ENCODE measurements around the gene C3orf70.

The C3orf70 gene

GRCh38 chr3:185145511-185145910, 7.3 kb downstream of the C3orf70 start:
- TF ChIP-seq ZBTB7A (IDR thresholded peaks at IDR 0.05; ENCODE audit: low read depth) (no peak), TEAD4 (IDR thresholded peaks at IDR 0.05) (no peak), TCF12 (IDR thresholded peaks at IDR 0.05; ENCODE audit: low read depth) (no peak), CEBPB (IDR thresholded peaks at IDR 0.05) (no peak), MAX (IDR thresholded peaks at IDR 0.05) (no peak), REST (IDR thresholded peaks at IDR 0.05; ENCODE audit: low read depth) (no peak)

GRCh38 chr3:185144784-185145183, 8.1 kb downstream of the C3orf70 start:
- no peak for TF ChIP-seq CREB1 (IDR thresholded peaks at IDR 0.05; ENCODE audit: low read depth)
- no peak for TF ChIP-seq EP300 (IDR thresholded peaks at IDR 0.05; ENCODE audit: borderline replicate concordance)
- no peak for TF ChIP-seq USF1 (IDR thresholded peaks at IDR 0.05)
- no peak for TF ChIP-seq EGR1 (IDR thresholded peaks at IDR 0.05)
- TF ChIP-seq TCF12 (IDR thresholded peaks at IDR 0.05; ENCODE audit: low read depth), result no peak
- no peak for TF ChIP-seq YY1 (IDR thresholded peaks at IDR 0.05; ENCODE audit: low read depth)
- TF ChIP-seq TEAD4 (IDR thresholded peaks at IDR 0.05), result no peak

GRCh38 chr3:185137821-185138220, 15.0 kb downstream of the C3orf70 start:
- no peak for TF ChIP-seq USF1 (IDR thresholded peaks at IDR 0.05)
- TF ChIP-seq NFIC (IDR thresholded peaks at IDR 0.05), result no peak
- no peak for TF ChIP-seq TEAD4 (IDR thresholded peaks at IDR 0.05)
- no peak for TF ChIP-seq ZBTB7A (IDR thresholded peaks at IDR 0.05; ENCODE audit: low read depth)
- no peak for TF ChIP-seq TAF1 (IDR thresholded peaks at IDR 0.05; ENCODE audit: low read depth)
- TF ChIP-seq EP300 (IDR thresholded peaks at IDR 0.05; ENCODE audit: borderline replicate concordance), result no peak
- TF ChIP-seq CREB1 (IDR thresholded peaks at IDR 0.05; ENCODE audit: low read depth), result no peak
- no peak for TF ChIP-seq CEBPB (IDR thresholded peaks at IDR 0.05)
- TF ChIP-seq MAX (IDR thresholded peaks at IDR 0.05), result no peak
- no peak for TF ChIP-seq YY1 (IDR thresholded peaks at IDR 0.05; ENCODE audit: low read depth)
- TF ChIP-seq FOXM1 (IDR thresholded peaks at IDR 0.05; ENCODE audit: borderline replicate concordance, low read depth), result no peak
- no peak for TF ChIP-seq RAD21 (IDR thresholded peaks at IDR 0.05; ENCODE audit: low read depth)
- no peak for TF ChIP-seq EGR1 (IDR thresholded peaks at IDR 0.05)
- no peak for TF ChIP-seq TCF12 (IDR thresholded peaks at IDR 0.05; ENCODE audit: low read depth)
- TF ChIP-seq REST (IDR thresholded peaks at IDR 0.05; ENCODE audit: low read depth), result no peak

- TF ChIP-seq CEBPB (IDR thresholded peaks at IDR 0.05) (no peak), CREB1 (IDR thresholded peaks at IDR 0.05; ENCODE audit: low read depth) (no peak), NFIC (IDR thresholded peaks at IDR 0.05) (no peak), TCF12 (IDR thresholded peaks at IDR 0.05; ENCODE audit: low read depth) (no peak), YY1 (IDR thresholded peaks at IDR 0.05; ENCODE audit: low read depth) (no peak), TEAD4 (IDR thresholded peaks at IDR 0.05) (no peak), ZBTB7A (IDR thresholded peaks at IDR 0.05; ENCODE audit: low read depth) (no peak), RAD21 (IDR thresholded peaks at IDR 0.05; ENCODE audit: low read depth) (no peak), FOXM1 (IDR thresholded peaks at IDR 0.05; ENCODE audit: borderline replicate concordance, low read depth) (no peak), EP300 (IDR thresholded peaks at IDR 0.05; ENCODE audit: borderline replicate concordance) (no peak)
These were observed 18.4 kb downstream of the C3orf70 start for GRCh38 chr3:185134509-185134908.

GRCh38 chr3:185131602-185132256, 21.1 kb downstream of the C3orf70 start:
- TF ChIP-seq USF1 (IDR thresholded peaks at IDR 0.05) (no peak), ZBTB7A (IDR thresholded peaks at IDR 0.05; ENCODE audit: low read depth) (no peak), TAF1 (IDR thresholded peaks at IDR 0.05; ENCODE audit: low read depth) (no peak), TCF12 (IDR thresholded peaks at IDR 0.05; ENCODE audit: low read depth) (no peak)

- no peak for TF ChIP-seq REST (IDR thresholded peaks at IDR 0.05; ENCODE audit: low read depth)
These were observed 23.8 kb downstream of the C3orf70 start for GRCh38 chr3:185129083-185129482.

All from Ishikawa (cell line).